IMR-90 (cell line): Measurements from ENCODE around the gene MLXIPL. TPM values are rescaled to one million over a fixed set of nuclear protein-coding genes. Genes with fewer than 3 reads are reported as not detected.

Experiments used
- ATAC-seq: fragments of 200-7000 bp; cut with Tn5 transposase; 2 replicates; pipeline ENCODE4 v1.9.1; 2020; ENCODE audit warnings: low read depth, mild to moderate bottlenecking, moderate library complexity
- BruUV-seq: library from RNA; stranded (reverse); fragments of 400-500 nt; replicated peaks from 2 replicates; lab custom pipeline; 2021; lab: Mats Ljungman, UMichigan
- CTCF ChIA-PET: fragments of 300-600 bp; formaldehyde crosslinking; extraction: SDS; loops from one replicate; lab custom pipeline; 2021; ENCODE audit warnings: antibody characterized with exemption; lab: Yijun Ruan, JAX
- POLR2A ChIA-PET: fragments of 300-600 bp; sonication (Branson Sonifier 250); formaldehyde crosslinking; loops from one replicate; lab custom pipeline; 2022; ENCODE audit warnings: antibody characterized with exemption; ENCODE audit not compliant: unreplicated experiment; lab: Charles Lee
- DNase-seq: peaks from one replicate; pipeline ENCODE4 v3.0.0; 2013
- H2AFZ ChIP-seq: replicated peaks from 2 replicates; pipeline ENCODE3; 2013; ENCODE audit warnings: low read length, mild to moderate bottlenecking; ENCODE audit not compliant: poor library complexity
- H2AK5ac ChIP-seq: 2 replicates; pipeline ENCODE4 v1.6.1; 2013; ENCODE audit warnings: low read depth, low read length, inconsistent platforms
- H2AK9ac ChIP-seq: replicated peaks from 2 replicates; pipeline ENCODE3; 2013; ENCODE audit warnings: mild to moderate bottlenecking, low read depth, low read length, moderate library complexity; ENCODE audit not compliant: poor library complexity
- H2BK120ac ChIP-seq: 2 replicates; pipeline ENCODE4 v1.6.1; 2013; ENCODE audit warnings: low read depth, low read length, inconsistent platforms
- H2BK15ac ChIP-seq: 3 replicates; pipeline ENCODE4 v1.6.1; 2013; ENCODE audit warnings: low read depth, low read length, inconsistent platforms
- H2BK20ac ChIP-seq: 2 replicates; pipeline ENCODE4 v1.6.1; 2013; ENCODE audit warnings: low read depth, mild to moderate bottlenecking, inconsistent platforms, low read length, moderate library complexity
- H2BK5ac ChIP-seq: 2 replicates; pipeline ENCODE4 v1.6.1; 2013; ENCODE audit warnings: mild to moderate bottlenecking, low read depth, low read length, inconsistent platforms; ENCODE audit not compliant: poor library complexity, severe bottlenecking
- H3K14ac ChIP-seq: replicated peaks from 2 replicates; pipeline ENCODE4 v1.6.1; 2013; ENCODE audit warnings: low read depth, low read length, inconsistent platforms
- H3K18ac ChIP-seq: 2 replicates; pipeline ENCODE4 v1.6.1; 2013; ENCODE audit warnings: low read depth, low read length, control low read depth
- H3K23ac ChIP-seq: 2 replicates; pipeline ENCODE4 v1.6.1; 2013; ENCODE audit warnings: low read depth, low read length, inconsistent platforms
- H3K27ac ChIP-seq: 2 replicates; pipeline ENCODE4 v1.5.1; 2013; ENCODE audit warnings: mild to moderate bottlenecking, control low read depth, low read length; ENCODE audit not compliant: insufficient read depth
- H3K27me3 ChIP-seq: 2 replicates; pipeline ENCODE4 v1.6.1; 2013; ENCODE audit warnings: low read length; ENCODE audit not compliant: control insufficient read depth, insufficient read depth
- H3K36me3 ChIP-seq: 2 replicates; pipeline ENCODE4 v1.6.1; 2013; ENCODE audit warnings: low read length, mixed read lengths; ENCODE audit not compliant: control insufficient read depth, insufficient read depth
- H3K4ac ChIP-seq: 2 replicates; pipeline ENCODE4 v1.6.1; 2013; ENCODE audit warnings: low read depth, low read length, inconsistent platforms
- H3K4me1 ChIP-seq: 2 replicates; pipeline ENCODE4 v1.6.1; 2013; ENCODE audit warnings: low read length, mixed read lengths; ENCODE audit not compliant: control insufficient read depth, insufficient read depth
- H3K4me2 ChIP-seq: 2 replicates; pipeline ENCODE4 v1.6.1; 2013; ENCODE audit warnings: low read depth, mild to moderate bottlenecking, control low read depth, low read length, moderate library complexity
- H3K4me3 ChIP-seq: 2 replicates; pipeline ENCODE4 v1.5.1; 2013; ENCODE audit warnings: low read depth, mild to moderate bottlenecking, control low read depth, low read length, moderate library complexity; ENCODE audit not compliant: insufficient read depth
- H3K56ac ChIP-seq: 2 replicates; pipeline ENCODE4 v1.6.1; 2013; ENCODE audit warnings: low read length, inconsistent platforms; ENCODE audit not compliant: insufficient read depth; ENCODE audit errors: extremely low read depth
- H3K79me1 ChIP-seq, 2 experiments: 2 replicates each; pipeline ENCODE4 v1.6.1; 2013; ENCODE audit warnings: low read length in 2 of 2, inconsistent platforms in 1 of 2, low read depth in 1 of 2
- H3K9ac ChIP-seq: 2 replicates; pipeline ENCODE4 v1.6.1; 2013; ENCODE audit warnings: low read depth, low read length, control low read depth
- H3K9me1 ChIP-seq: 2 replicates; pipeline ENCODE4 v1.6.1; 2013; ENCODE audit warnings: low read length, inconsistent platforms; ENCODE audit not compliant: insufficient read depth
- H3K9me3 ChIP-seq: 2 replicates; pipeline ENCODE4 v1.6.1; 2013; ENCODE audit warnings: low read length; ENCODE audit not compliant: control insufficient read depth, insufficient read depth
- H4K20me1 ChIP-seq: 2 replicates; pipeline ENCODE4 v1.6.1; 2013; ENCODE audit warnings: low read length, inconsistent platforms; ENCODE audit not compliant: insufficient read depth
- H4K5ac ChIP-seq: 2 replicates; pipeline ENCODE4 v1.6.1; 2013; ENCODE audit warnings: mild to moderate bottlenecking, low read depth, low read length, control low read depth
- H4K8ac ChIP-seq, 2 experiments: 2 replicates each; pipeline ENCODE4 v1.6.1; 2013; ENCODE audit warnings: low read depth in 2 of 2, low read length in 2 of 2, control low read depth in 1 of 2, inconsistent platforms in 1 of 2
- H4K91ac ChIP-seq: 2 replicates; pipeline ENCODE4 v1.6.1; 2013; ENCODE audit warnings: low read depth, low read length, inconsistent platforms; ENCODE audit not compliant: insufficient read depth
- BHLHE40 ChIP-seq: fragments of 150-350 bp; IDR thresholded peaks from 2 replicates; pipeline ENCODE4 v1.6.1; 2016; ENCODE audit warnings: mild to moderate bottlenecking, low read depth, low read length
- CEBPB ChIP-seq: IDR thresholded peaks from 2 replicates; pipeline ENCODE4 v1.6.1; 2012; ENCODE audit warnings: low read depth, low read length, improper control_type of control experiment
- CHD1 ChIP-seq: IDR thresholded peaks from 2 replicates; pipeline ENCODE4 v1.6.1; 2012; ENCODE audit warnings: low read depth, low read length, improper control_type of control experiment
- CTCF ChIP-seq: conservative IDR thresholded peaks from 2 replicates; pipeline ENCODE4 v1.5.1; 2012; ENCODE audit warnings: mild to moderate bottlenecking, low read depth, low read length, improper control_type of control experiment
- ELK1 ChIP-seq: fragments of 150-350 bp; IDR thresholded peaks from 2 replicates; pipeline ENCODE4 v1.6.1; 2016; ENCODE audit warnings: low read depth, mild to moderate bottlenecking, low read length, moderate library complexity, borderline replicate concordance
- FOS ChIP-seq: fragments of 150-350 bp; IDR thresholded peaks from 2 replicates; pipeline ENCODE4 v1.6.1; 2016; ENCODE audit warnings: low read depth, low read length
- MAFK ChIP-seq: IDR thresholded peaks from 2 replicates; pipeline ENCODE4 v1.6.1; 2012; ENCODE audit warnings: low read depth, low read length, improper control_type of control experiment
- MAZ ChIP-seq: IDR thresholded peaks from 2 replicates; pipeline ENCODE4 v1.6.1; 2012; ENCODE audit warnings: low read depth, mild to moderate bottlenecking, low read length, improper control_type of control experiment, moderate library complexity, borderline replicate concordance
- MXI1 ChIP-seq: IDR thresholded peaks from 2 replicates; pipeline ENCODE4 v1.6.1; 2012; ENCODE audit warnings: low read depth, mild to moderate bottlenecking, low read length, moderate library complexity, borderline replicate concordance
- NFE2L2 ChIP-seq: fragments of 150-350 bp; IDR thresholded peaks from 2 replicates; pipeline ENCODE4 v1.6.1; 2016; ENCODE audit warnings: low read depth, mild to moderate bottlenecking, low read length
- POLR2A ChIP-seq: IDR thresholded peaks from 2 replicates; pipeline ENCODE4 v1.6.1; 2012; ENCODE audit warnings: mild to moderate bottlenecking, low read depth, low read length
- RAD21 ChIP-seq: IDR thresholded peaks from 2 replicates; pipeline ENCODE4 v1.6.1; 2012; ENCODE audit warnings: low read length, improper control_type of control experiment
- RCOR1 ChIP-seq: IDR thresholded peaks from 2 replicates; pipeline ENCODE4 v1.6.1; 2012; ENCODE audit warnings: mild to moderate bottlenecking, low read length, improper control_type of control experiment; ENCODE audit not compliant: insufficient replicate concordance
- RFX5 ChIP-seq: IDR thresholded peaks from 2 replicates; pipeline ENCODE4 v1.8.0; 2012; ENCODE audit warnings: low read depth, mild to moderate bottlenecking, low read length, moderate library complexity
- SMC3 ChIP-seq: fragments of 150-350 bp; IDR thresholded peaks from 2 replicates; pipeline ENCODE4 v1.6.1; 2016; ENCODE audit warnings: low read depth, mild to moderate bottlenecking, antibody characterized with exemption, low read length, moderate library complexity
- WGBS, 2 experiments: methylation state at CpG; one replicate each; pipeline versions ENCODE4 v1.1.5 to v1.1.7; 2013; ENCODE audit warnings: missing lambda C conversion rate in 2 of 2; ENCODE audit not compliant: insufficient read length in 1 of 2; ENCODE audit errors: extremely low coverage in 2 of 2; 5-methylcytosine and 5-hydroxymethylcytosine counted together
- dilution Hi-C: fragments of 300-500 bp; cut with HindIII; formaldehyde crosslinking; loops from one replicate; pipeline ENCODE4 v1.14.3; 2018; ENCODE audit warnings: low sequenced_read_pairs; ENCODE audit not compliant: unreplicated experiment
- in situ Hi-C: fragments of 300-500 bp; cut with MboI; formaldehyde crosslinking; loops from 3 replicates; pipeline ENCODE4 v1.14.3; 2019; ENCODE audit warnings: low sequenced_read_pairs, inconsistent platforms, mixed read lengths
- intact Hi-C: fragments of 100-400 bp; cut with micrococcal nuclease; formaldehyde crosslinking; loops from 2 replicates; pipeline ENCODE4 v1.10.0; 2022
- polyA plus RNA-seq, 3 experiments: library from polyadenylated mRNA; depleted of rRNA; stranded (reverse); fragments of >200 nt; gene quantifications; 2 replicates each; pipeline ENCODE4 v1.2.3, GENCODE V29; 2012; ENCODE audit warnings: low replicate concordance in 1 of 3
- total RNA-seq: library from RNA; depleted of rRNA; stranded (reverse); fragments of >200 nt; gene quantifications from 2 replicates; pipeline ENCODE4 v1.2.3, GENCODE V29; 2012

Gene MLXIPL
- total and polyA plus RNA-seq, 2 of the 4 experiments (the other 2 are of a cell fraction), result not detected

GRCh38 chr7:73560109-73560835 lies 64.0 kb downstream of the MLXIPL start:
- Histone ChIP-seq H3K27me3 (no peaks in the 10 kb centered on the region), H3K4me1 (peaks cover 15% of the 10 kb centered on the region), H3K4me2 (peak overlapping the region; percentile 74), H2AK5ac (peak overlapping the region; percentile 90), H2BK20ac (peak overlapping the region; percentile 16; the same call in 1 of the 2 replicates), H3K9me3 (no peaks in the 10 kb centered on the region), H3K79me1 (peaks cover 5 to 16% of the 10 kb centered on the region in 2 experiments), H3K18ac (no peak overlapping the region), H3K36me3 (no peaks in the 10 kb centered on the region), H3K4me3 (no peak overlapping the region), H2AK9ac (peak overlapping the region; percentile 66), H4K20me1 (peaks cover 20% of the 10 kb centered on the region), H3K27ac (no peak overlapping the region), H4K8ac (peak overlapping the region in 1 of 2 experiments; percentile 72; a peak in 2 of 4 replicates), H4K91ac (peak overlapping the region; percentile 60; the same call in 1 of the 2 replicates), H2AFZ (peak overlapping the region; percentile 86), H3K56ac (no peak overlapping the region), H3K9ac (no peak overlapping the region), H2BK120ac (peak overlapping the region; percentile 58), H3K4ac (peak overlapping the region; percentile 54), H3K14ac (peak overlapping the region; percentile 80; the same call in 1 of the 2 replicates), H4K5ac (no peak overlapping the region), H3K9me1 (peaks cover 13% of the 10 kb centered on the region), H2BK5ac (peak overlapping the region; percentile 53), H3K23ac (no peak overlapping the region), H2BK15ac (peak overlapping the region; percentile 16; the same call in 1 of the 3 replicates)
- peak; percentile 91 for DNase-seq
- intact Hi-C loops (no loop called here), dilution Hi-C loops (no loop called here), in situ Hi-C loops (no loop called here)
- CTCF ChIA-PET, result no interaction called here
- WGBS, 2 experiments, result 60% methylated on average over 6 of the region's 11 CpGs; no CpG with 5 or more reads in 1 of the 2 experiments
- POLR2A ChIA-PET, result interaction anchor here (0.8 kb wide), 1 partner anchor 17 kb away, joined by 3 read pairs; no protein-coding TSS in a partner anchor
- no TSS peak for BruUV-seq
- ATAC-seq, result peak; percentile 43
- TF ChIP-seq CEBPB (peak; percentile 41; the same call in 1 of the 2 replicates), RAD21 (no peak), ELK1 (no peak), MAZ (peak; percentile 43; the same call in 1 of the 2 replicates), BHLHE40 (0 out of 2 replicates have a peak, but pooled peaks have one; percentile 2), CHD1 (no peak), CTCF (no peak), MAFK (peak; percentile 67), RFX5 (no peak), RCOR1 (no peak), POLR2A (no peak), SMC3 (no peak), MXI1 (peak; percentile 48; the same call in 1 of the 2 replicates), FOS (peak; percentile 78; the same call in 1 of the 2 replicates), NFE2L2 (peak; percentile 63)
